Measurements from ENCODE around the gene AGPAT3.

AGPAT3 gene

GRCh38 chr21:43958364-43959158 lies 93.5 kb downstream of the AGPAT3 start:
- DNase-seq: no peak

- DNase-seq: no peak
These were observed 94.5 kb downstream of the AGPAT3 start for GRCh38 chr21:43959231-43960116.

- DNase-seq: no peak
These were observed 96.4 kb downstream of the AGPAT3 start for GRCh38 chr21:43961382-43961909.

- DNase-seq: no peak
These were observed 101.0 kb downstream of the AGPAT3 start for GRCh38 chr21:43965911-43966585.

- DNase-seq: no peak
These were observed 102.0 kb downstream of the AGPAT3 start for GRCh38 chr21:43966946-43967512.

- DNase-seq: no peak
These were observed 103.0 kb downstream of the AGPAT3 start for GRCh38 chr21:43967981-43968380.

- DNase-seq: no peak
These were observed 103.5 kb downstream of the AGPAT3 start for GRCh38 chr21:43968410-43969114.

- DNase-seq: no peak
These were observed 104.1 kb downstream of the AGPAT3 start for GRCh38 chr21:43969115-43969444.

GRCh38 chr21:43970551-43970950 lies 105.5 kb downstream of the AGPAT3 start:
- no peak for DNase-seq

- DNase-seq: no peak
These were observed 106.4 kb downstream of the AGPAT3 start for GRCh38 chr21:43971201-43971991.

GRCh38 chr21:43971992-43972255 lies 106.9 kb downstream of the AGPAT3 start:
- DNase-seq: no peak

- DNase-seq: no peak
These were observed 108.0 kb downstream of the AGPAT3 start for GRCh38 chr21:43972850-43973633.

GRCh38 chr21:43973634-43973955 lies 108.6 kb downstream of the AGPAT3 start:
- DNase-seq: no peak

GRCh38 chr21:43974791-43975468 lies 109.9 kb downstream of the AGPAT3 start:
- DNase-seq: no peak

GRCh38 chr21:43975469-43976098 lies 110.6 kb downstream of the AGPAT3 start:
- DNase-seq: no peak

GRCh38 chr21:43976661-43977060 lies 111.6 kb downstream of the AGPAT3 start:
- DNase-seq: no peak

GRCh38 chr21:43978060-43978459 lies 113.0 kb downstream of the AGPAT3 start:
- DNase-seq: no peak

- no peak for DNase-seq
These were observed 114.6 kb downstream of the AGPAT3 start for GRCh38 chr21:43979654-43980053.

GRCh38 chr21:43981151-43981870 lies 116.3 kb downstream of the AGPAT3 start:
- DNase-seq: no peak

All from cortex of kidney (tissue), 1 donor.